ENCODE results near the gene PIK3CG.

Gene PIK3CG

DNA sequence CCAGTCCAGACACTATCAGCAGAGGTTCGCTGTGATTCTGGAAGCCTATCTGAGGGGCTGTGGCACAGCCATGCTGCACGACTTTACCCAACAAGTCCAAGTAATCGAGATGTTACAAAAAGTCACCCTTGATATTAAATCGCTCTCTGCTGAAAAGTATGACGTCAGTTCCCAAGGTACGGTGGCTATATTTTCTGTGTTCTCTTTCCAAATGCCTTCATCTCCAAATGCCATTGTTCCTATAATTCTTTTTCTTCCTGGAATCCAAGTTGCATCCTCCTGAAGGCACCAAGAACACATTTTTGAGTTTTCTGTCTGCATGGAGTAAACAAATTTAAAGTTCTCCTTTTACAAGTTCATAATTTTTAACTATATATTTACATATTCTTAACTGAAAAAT is 7.7 kb downstream of the PIK3CG start:
- Histone ChIP-seq H3K36me3 (ENCODE audit: insufficient read depth, low read length) (no peaks in the 10 kb centered on the region), H3K27me3 (ENCODE audit: control insufficient read depth in 1 of 2, insufficient read depth in 2 of 2, low read length in 2 of 2) (no peaks in the 10 kb centered on the region), H3K9ac (ENCODE audit: low read length) (no peak overlapping the region), H3K4me1 (ENCODE audit: insufficient read depth, low read length) (no peaks in the 10 kb centered on the region), H3K9me3 (ENCODE audit: low read length) (no peaks in the 10 kb centered on the region), H3K27ac (ENCODE audit: low read depth, low read length) (no peak overlapping the region), H3K4me3 (ENCODE audit: low read depth in 1 of 2, low read length in 2 of 2) (no peak overlapping the region)

DNA sequence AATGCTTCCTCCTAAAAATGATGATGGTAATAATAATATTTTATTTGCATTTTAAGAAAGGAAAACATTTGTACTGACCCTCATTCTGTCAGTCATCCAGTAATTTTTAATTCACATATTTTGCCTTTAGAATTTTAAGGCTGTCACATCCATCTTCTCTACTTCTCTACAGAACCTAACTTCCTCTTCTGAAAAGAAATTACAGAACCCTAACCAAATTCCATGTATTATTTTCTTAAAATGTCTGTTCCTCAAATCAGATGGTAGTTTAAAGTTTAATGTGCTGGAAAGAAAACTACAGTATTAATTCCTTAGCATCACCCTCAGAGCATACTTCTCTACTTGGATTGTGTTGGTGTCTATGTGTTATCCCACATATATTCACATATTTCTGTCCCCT is 9.0 kb downstream of the PIK3CG start:
- no peak overlapping the region for H3K27ac ChIP-seq (ENCODE audit: low read depth, low read length)
- H3K9me3 ChIP-seq (ENCODE audit: low read length), result no peaks in the 10 kb centered on the region
- H3K27me3 ChIP-seq (ENCODE audit: control insufficient read depth in 1 of 2, insufficient read depth in 2 of 2, low read length in 2 of 2), result no peaks in the 10 kb centered on the region
- no peaks in the 10 kb centered on the region for H3K36me3 ChIP-seq (ENCODE audit: insufficient read depth, low read length)
- H3K4me3 ChIP-seq (ENCODE audit: low read depth in 1 of 2, low read length in 2 of 2), result no peak overlapping the region
- no peaks in the 10 kb centered on the region for H3K4me1 ChIP-seq (ENCODE audit: insufficient read depth, low read length)
- no peak overlapping the region for H3K9ac ChIP-seq (ENCODE audit: low read length)

DNA sequence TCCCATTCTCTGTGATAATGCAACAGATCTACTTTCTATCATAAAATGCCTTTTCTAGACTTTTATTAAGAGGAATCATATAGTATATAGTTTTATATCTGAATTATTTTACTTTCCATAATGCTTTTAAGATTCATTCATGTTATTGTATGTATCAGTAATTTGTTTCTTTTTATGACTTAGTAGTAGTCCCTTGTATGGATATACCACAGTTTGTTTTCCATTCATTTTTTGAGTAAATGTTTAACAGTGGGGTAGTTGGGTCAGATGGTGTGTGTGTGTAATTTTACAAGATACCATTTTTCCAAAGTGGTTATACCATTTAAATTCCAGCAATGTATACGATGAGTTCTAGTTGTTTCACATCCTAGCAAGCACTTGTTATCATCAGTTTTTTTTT is 10.4 kb downstream of the PIK3CG start:
- H3K4me3 ChIP-seq (ENCODE audit: low read depth in 1 of 2, low read length in 2 of 2), result no peak overlapping the region
- H3K4me1 ChIP-seq (ENCODE audit: insufficient read depth, low read length), result no peaks in the 10 kb centered on the region
- no peak overlapping the region for H3K27ac ChIP-seq (ENCODE audit: low read depth, low read length)
- no peak overlapping the region for H3K9ac ChIP-seq (ENCODE audit: low read length)
- H3K27me3 ChIP-seq (ENCODE audit: control insufficient read depth in 1 of 2, insufficient read depth in 2 of 2, low read length in 2 of 2), result no peaks in the 10 kb centered on the region
- H3K36me3 ChIP-seq (ENCODE audit: insufficient read depth, low read length), result no peaks in the 10 kb centered on the region
- H3K9me3 ChIP-seq (ENCODE audit: low read length), result no peaks in the 10 kb centered on the region

- Histone ChIP-seq H3K27me3 (ENCODE audit: control insufficient read depth in 1 of 2, insufficient read depth in 2 of 2, low read length in 2 of 2) (no peaks in the 10 kb centered on the region), H3K4me1 (ENCODE audit: insufficient read depth, low read length) (no peaks in the 10 kb centered on the region), H3K9me3 (ENCODE audit: low read length) (no peaks in the 10 kb centered on the region), H3K36me3 (ENCODE audit: insufficient read depth, low read length) (no peaks in the 10 kb centered on the region), H3K4me3 (ENCODE audit: low read depth in 1 of 2, low read length in 2 of 2) (no peak overlapping the region), H3K9ac (ENCODE audit: low read length) (no peak overlapping the region), H3K27ac (ENCODE audit: low read depth, low read length) (no peak overlapping the region)
Observed at GRCh38 chr7:106878748-106879439, 13.8 kb downstream of the PIK3CG start.

GRCh38 chr7:106881984-106882383 is 16.9 kb downstream of the PIK3CG start:
- H3K36me3 ChIP-seq (ENCODE audit: insufficient read depth, low read length), result no peaks in the 10 kb centered on the region
- no peak overlapping the region for H3K4me3 ChIP-seq (ENCODE audit: low read depth in 1 of 2, low read length in 2 of 2)
- no peak overlapping the region for H3K9ac ChIP-seq (ENCODE audit: low read length)

DNA sequence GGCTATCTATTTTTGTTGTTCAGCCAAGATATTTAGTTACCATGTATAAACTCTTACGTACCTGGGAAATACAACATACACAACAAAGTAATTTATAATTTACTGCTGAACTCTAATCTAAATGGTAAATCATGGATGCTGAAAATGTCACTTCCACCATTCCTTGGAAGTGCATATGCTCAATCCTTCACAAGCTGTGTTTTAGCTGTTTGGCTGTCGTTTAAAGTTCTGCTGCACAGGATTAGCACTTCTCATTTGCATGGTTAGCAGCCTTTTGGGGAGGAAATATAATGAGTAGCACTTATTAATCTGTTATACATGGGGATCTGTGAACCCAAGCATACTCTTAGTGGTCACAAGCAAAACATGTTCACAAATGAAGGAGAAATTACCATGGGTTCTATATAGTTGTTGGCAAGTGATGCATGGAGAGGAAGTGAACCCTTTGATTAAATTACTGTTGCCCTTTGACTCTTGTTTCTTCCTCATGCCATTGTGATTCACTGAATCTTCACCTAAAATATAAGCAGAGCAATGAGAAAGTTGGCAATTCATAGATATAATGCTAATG is 18.5 kb downstream of the PIK3CG start:
- Histone ChIP-seq H3K9ac (ENCODE audit: low read length) (no peak overlapping the region), H3K9me3 (ENCODE audit: low read length) (no peaks in the 10 kb centered on the region), H3K36me3 (ENCODE audit: insufficient read depth, low read length) (no peaks in the 10 kb centered on the region), H3K27ac (ENCODE audit: low read depth, low read length) (no peak overlapping the region), H3K27me3 (ENCODE audit: control insufficient read depth in 1 of 2, insufficient read depth in 2 of 2, low read length in 2 of 2) (no peaks in the 10 kb centered on the region), H3K4me3 (ENCODE audit: low read depth in 1 of 2, low read length in 2 of 2) (no peak overlapping the region), H3K4me1 (ENCODE audit: insufficient read depth, low read length) (no peaks in the 10 kb centered on the region)

More at GRCh38 chr7:106881984-106882383, 16.9 kb downstream of the PIK3CG start:
- Histone ChIP-seq H3K9me3 (ENCODE audit: low read length) (no peaks in the 10 kb centered on the region), H3K27ac (ENCODE audit: low read depth, low read length) (no peak overlapping the region), H3K27me3 (ENCODE audit: control insufficient read depth in 1 of 2, insufficient read depth in 2 of 2, low read length in 2 of 2) (no peaks in the 10 kb centered on the region), H3K4me1 (ENCODE audit: insufficient read depth, low read length) (no peaks in the 10 kb centered on the region)

GRCh38 chr7:106885652-106886051 is 20.6 kb downstream of the PIK3CG start:
- H3K27ac ChIP-seq (ENCODE audit: low read depth, low read length), result no peak overlapping the region
- H3K9me3 ChIP-seq (ENCODE audit: low read length), result no peaks in the 10 kb centered on the region
- H3K9ac ChIP-seq (ENCODE audit: low read length), result no peak overlapping the region
- no peaks in the 10 kb centered on the region for H3K27me3 ChIP-seq (ENCODE audit: control insufficient read depth in 1 of 2, insufficient read depth in 2 of 2, low read length in 2 of 2)
- H3K4me1 ChIP-seq (ENCODE audit: insufficient read depth, low read length), result no peaks in the 10 kb centered on the region
- H3K36me3 ChIP-seq (ENCODE audit: insufficient read depth, low read length), result no peaks in the 10 kb centered on the region
- H3K4me3 ChIP-seq (ENCODE audit: low read depth in 1 of 2, low read length in 2 of 2), result no peak overlapping the region

- no peak overlapping the region for H3K9ac ChIP-seq (ENCODE audit: low read length)
- H3K36me3 ChIP-seq (ENCODE audit: insufficient read depth, low read length), result no peaks in the 10 kb centered on the region
- H3K4me3 ChIP-seq (ENCODE audit: low read depth in 1 of 2, low read length in 2 of 2), result no peak overlapping the region
- no peak overlapping the region for H3K27ac ChIP-seq (ENCODE audit: low read depth, low read length)
- no peaks in the 10 kb centered on the region for H3K27me3 ChIP-seq (ENCODE audit: control insufficient read depth in 1 of 2, insufficient read depth in 2 of 2, low read length in 2 of 2)
- no peaks in the 10 kb centered on the region for H3K9me3 ChIP-seq (ENCODE audit: low read length)
- H3K4me1 ChIP-seq (ENCODE audit: insufficient read depth, low read length), result no peaks in the 10 kb centered on the region
Observed at GRCh38 chr7:106887421-106887820, 22.3 kb downstream of the PIK3CG start.

GRCh38 chr7:106888204-106888603 is 23.1 kb downstream of the PIK3CG start:
- H3K27ac ChIP-seq (ENCODE audit: low read depth, low read length), result no peak overlapping the region
- no peaks in the 10 kb centered on the region for H3K36me3 ChIP-seq (ENCODE audit: insufficient read depth, low read length)
- H3K4me3 ChIP-seq (ENCODE audit: low read depth in 1 of 2, low read length in 2 of 2), result no peak overlapping the region
- H3K9me3 ChIP-seq (ENCODE audit: low read length), result no peaks in the 10 kb centered on the region
- no peak overlapping the region for H3K9ac ChIP-seq (ENCODE audit: low read length)
- H3K4me1 ChIP-seq (ENCODE audit: insufficient read depth, low read length), result no peaks in the 10 kb centered on the region
- no peaks in the 10 kb centered on the region for H3K27me3 ChIP-seq (ENCODE audit: control insufficient read depth in 1 of 2, insufficient read depth in 2 of 2, low read length in 2 of 2)

- H3K4me1 ChIP-seq (ENCODE audit: insufficient read depth, low read length), result no peaks in the 10 kb centered on the region
- H3K27me3 ChIP-seq (ENCODE audit: control insufficient read depth in 1 of 2, insufficient read depth in 2 of 2, low read length in 2 of 2), result no peaks in the 10 kb centered on the region
- H3K27ac ChIP-seq (ENCODE audit: low read depth, low read length), result no peak overlapping the region
- no peaks in the 10 kb centered on the region for H3K9me3 ChIP-seq (ENCODE audit: low read length)
- H3K4me3 ChIP-seq (ENCODE audit: low read depth in 1 of 2, low read length in 2 of 2), result no peak overlapping the region
- no peaks in the 10 kb centered on the region for H3K36me3 ChIP-seq (ENCODE audit: insufficient read depth, low read length)
- no peak overlapping the region for H3K9ac ChIP-seq (ENCODE audit: low read length)
Observed at GRCh38 chr7:106890952-106891351, 25.9 kb downstream of the PIK3CG start.

DNA sequence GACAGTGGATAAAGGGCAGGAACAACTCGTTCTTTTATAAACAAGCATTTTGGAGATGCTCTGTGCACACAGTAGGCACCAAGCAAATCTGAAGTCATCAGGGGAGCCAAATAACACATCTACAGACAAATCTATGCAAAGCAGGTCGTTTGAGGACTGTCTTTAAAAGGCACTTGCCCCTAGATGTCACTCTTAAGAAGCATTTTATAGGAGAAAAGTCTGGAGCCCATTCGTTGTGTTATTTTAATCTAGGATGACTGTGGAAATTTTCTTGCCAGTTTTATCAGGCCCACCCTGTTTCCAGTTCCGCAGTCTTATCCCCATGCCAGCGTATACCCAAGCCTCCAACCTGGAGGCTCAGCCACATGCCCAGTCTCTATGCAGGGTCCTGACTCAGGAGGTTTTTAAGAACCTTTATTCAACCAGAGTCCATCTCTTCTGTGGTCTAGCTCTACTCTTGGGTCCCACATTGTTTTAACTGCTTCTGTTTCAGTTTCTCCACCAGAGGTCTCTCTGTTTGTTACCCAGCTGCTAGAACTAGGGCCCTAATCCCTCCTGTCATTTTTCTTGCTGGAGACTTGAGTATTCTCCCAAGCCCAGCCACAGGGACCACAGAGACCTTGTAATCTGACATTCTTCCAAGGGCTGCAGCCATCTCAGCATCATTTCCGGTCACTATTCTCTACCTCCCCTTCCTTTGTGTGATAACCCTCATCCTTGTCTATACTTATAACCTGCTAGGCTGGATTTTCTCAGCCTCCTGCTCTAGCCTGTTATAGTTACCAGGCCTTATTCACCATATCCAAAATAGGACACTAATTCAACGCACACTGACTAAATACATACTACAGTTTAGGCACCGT is 26.7 kb downstream of the PIK3CG start:
- H3K4me1 ChIP-seq (ENCODE audit: insufficient read depth, low read length), result no peaks in the 10 kb centered on the region
- H3K9me3 ChIP-seq (ENCODE audit: low read length), result no peaks in the 10 kb centered on the region
- no peak overlapping the region for H3K27ac ChIP-seq (ENCODE audit: low read depth, low read length)
- no peaks in the 10 kb centered on the region for H3K27me3 ChIP-seq (ENCODE audit: control insufficient read depth in 1 of 2, insufficient read depth in 2 of 2, low read length in 2 of 2)
- no peak overlapping the region for H3K9ac ChIP-seq (ENCODE audit: low read length)
- H3K36me3 ChIP-seq (ENCODE audit: insufficient read depth, low read length), result no peaks in the 10 kb centered on the region
- no peak overlapping the region for H3K4me3 ChIP-seq (ENCODE audit: low read depth in 1 of 2, low read length in 2 of 2)

Data from muscle layer of colon (tissue), 2 donors.